Progenitor cell of endocrine pancreas (in vitro differentiated cells): Measurements from ENCODE around the gene MAD1L1. TPM values are rescaled to one million over a fixed set of nuclear protein-coding genes. Genes with fewer than 3 reads are reported as not detected.

ENCODE experiments used
- DNase-seq: peaks from one replicate; pipeline ENCODE4 v3.0.0; 2021; ENCODE audit warnings: low spot score; ENCODE audit not compliant: unreplicated experiment
- H3K27ac Mint-ChIP-seq: 2 replicates; pipeline ENCODE4 v1.8.0; 2021; ENCODE audit warnings: mild to moderate bottlenecking, moderate library complexity, mixed read lengths
- H3K27me3 Mint-ChIP-seq: 2 replicates; pipeline ENCODE4 v1.8.0; 2021; ENCODE audit warnings: mixed read lengths
- H3K36me3 Mint-ChIP-seq: 2 replicates; pipeline ENCODE4 v1.8.0; 2022; ENCODE audit warnings: mixed read lengths; ENCODE audit not compliant: insufficient read depth
- H3K4me1 Mint-ChIP-seq: 2 replicates; pipeline ENCODE4 v1.8.0; 2021; ENCODE audit warnings: low read depth, mixed read lengths
- H3K4me3 Mint-ChIP-seq: 2 replicates; pipeline ENCODE4 v1.8.0; 2021; ENCODE audit warnings: low read depth, mild to moderate bottlenecking, moderate library complexity, mixed read lengths
- H3K9me3 Mint-ChIP-seq: 2 replicates; pipeline ENCODE4 v1.8.0; 2021; ENCODE audit warnings: low read depth, mixed read lengths
- CTCF ChIP-seq: fragments of 200-600 bp; sonication (generic); IDR thresholded peaks from one replicate; pipeline ENCODE4 v1.5.0; 2021; ENCODE audit warnings: antibody characterized with exemption, mild to moderate bottlenecking; ENCODE audit not compliant: unreplicated experiment
- total RNA-seq: library from RNA; stranded (reverse); gene quantifications from 2 replicates; pipeline ENCODE4 v1.2.1, GENCODE V29; 2021

MAD1L1 gene
- total RNA-seq, 1 donor from 2014 or later = 49.8 TPM

GRCh38 chr7:2003451-2003930 lies 229.3 kb downstream of the MAD1L1 start:
- no peak overlapping the region for H3K4me3 Mint-ChIP-seq
- H3K27me3 Mint-ChIP-seq = no peaks in the 10 kb centered on the region
- no peak for TF ChIP-seq CTCF
- no peaks in the 10 kb centered on the region for H3K4me1 Mint-ChIP-seq
- H3K9me3 Mint-ChIP-seq = no peaks in the 10 kb centered on the region
- peaks cover 2% of the 10 kb centered on the region for H3K36me3 Mint-ChIP-seq
- DNase-seq = no peak
- no peak overlapping the region for H3K27ac Mint-ChIP-seq

DNA sequence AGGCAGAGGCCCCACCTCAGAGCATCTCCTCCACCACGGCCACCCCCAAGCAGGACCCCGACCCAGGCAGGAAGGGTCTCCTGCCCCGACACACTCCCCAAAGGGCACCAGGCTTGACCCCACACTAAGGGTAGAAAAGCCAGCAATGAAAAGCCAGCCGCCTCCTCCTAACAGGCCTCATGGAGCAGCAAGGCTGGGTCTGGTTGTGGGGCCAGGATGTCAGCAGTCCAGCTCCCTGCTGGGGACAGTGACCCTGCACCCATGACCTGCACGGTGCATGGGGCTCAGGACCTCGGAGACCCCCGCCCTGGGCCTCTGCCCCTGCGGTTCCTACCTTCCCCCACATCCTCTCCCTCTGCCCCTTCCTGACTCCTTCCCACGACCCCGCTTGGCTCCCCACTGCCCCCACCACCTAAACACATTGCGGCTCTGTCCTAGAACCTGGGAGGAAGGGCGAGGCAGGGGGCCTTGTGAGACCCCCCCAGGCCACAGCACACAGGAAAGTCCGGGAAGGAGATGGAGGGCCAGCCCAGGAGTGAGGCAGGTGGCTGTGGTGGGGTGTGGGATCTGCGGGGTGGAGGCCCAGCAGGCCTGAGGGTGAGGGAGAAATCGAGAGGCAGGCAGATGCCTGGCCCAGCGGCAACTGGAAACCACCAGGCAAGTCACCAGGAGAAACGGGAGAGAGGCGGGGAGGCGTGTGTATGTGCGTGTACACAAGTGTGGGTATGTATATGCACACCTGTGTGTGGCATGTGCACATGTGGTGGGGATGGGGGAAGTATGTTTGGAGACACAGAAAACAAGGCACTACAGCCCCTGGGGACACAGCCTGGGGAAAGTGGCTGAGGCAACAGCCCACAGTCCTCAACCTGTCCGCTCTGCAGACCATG lies 229.9 kb downstream of the MAD1L1 start:
- H3K4me1 Mint-ChIP-seq = no peaks in the 10 kb centered on the region
- no peaks in the 10 kb centered on the region for H3K27me3 Mint-ChIP-seq
- peaks cover 2% of the 10 kb centered on the region for H3K36me3 Mint-ChIP-seq
- H3K27ac Mint-ChIP-seq = no peak overlapping the region
- TF ChIP-seq CTCF = no peak
- no peak overlapping the region for H3K4me3 Mint-ChIP-seq
- no peaks in the 10 kb centered on the region for H3K9me3 Mint-ChIP-seq
- no peak for DNase-seq

DNA sequence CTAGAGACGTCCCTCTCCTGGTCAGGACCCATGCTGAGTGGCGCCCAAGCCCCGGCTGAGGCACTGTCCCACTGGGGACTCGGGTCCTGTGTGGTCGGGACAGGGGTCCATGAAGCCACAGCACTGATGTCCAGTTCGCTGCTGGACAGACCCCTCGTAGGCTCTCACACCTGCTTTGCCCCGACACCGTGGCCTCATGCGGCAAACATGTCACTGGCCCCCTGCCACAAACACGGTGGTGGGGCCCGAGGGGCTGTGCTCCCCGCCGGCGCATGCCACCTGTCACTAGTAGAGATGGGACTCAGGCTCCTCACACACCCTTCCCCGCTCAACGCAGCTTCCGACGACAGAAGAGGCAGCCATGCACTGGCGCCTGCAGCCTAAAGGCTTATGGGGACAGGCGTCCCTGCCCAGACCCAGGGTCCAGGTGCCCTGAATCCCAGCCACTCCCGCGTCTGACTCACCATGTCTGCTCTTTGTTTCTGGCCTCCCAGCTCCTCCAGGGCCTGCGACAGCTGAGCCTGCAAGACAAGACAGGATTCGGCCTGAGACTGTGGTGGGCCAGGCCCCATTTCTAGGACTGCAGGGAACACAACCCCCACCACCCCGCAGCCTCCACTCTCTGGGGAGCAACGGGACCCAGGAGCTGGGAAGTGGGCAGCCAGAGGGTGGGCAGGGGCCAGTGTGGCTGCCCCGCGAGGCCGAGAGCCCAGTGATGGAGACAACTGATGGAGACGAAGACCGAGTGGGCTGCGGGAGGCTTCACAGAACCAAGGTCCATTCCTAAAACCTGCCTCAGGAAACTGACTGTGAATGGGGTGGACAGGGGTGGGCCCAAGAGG lies 230.9 kb downstream of the MAD1L1 start:
- H3K36me3 Mint-ChIP-seq = peaks cover 2% of the 10 kb centered on the region
- TF ChIP-seq CTCF = no peak
- no peaks in the 10 kb centered on the region for H3K9me3 Mint-ChIP-seq
- H3K27ac Mint-ChIP-seq = peak overlapping the region; percentile 45
- H3K4me3 Mint-ChIP-seq = no peak overlapping the region
- no peak for DNase-seq
- no peaks in the 10 kb centered on the region for H3K27me3 Mint-ChIP-seq
- no peaks in the 10 kb centered on the region for H3K4me1 Mint-ChIP-seq

DNA sequence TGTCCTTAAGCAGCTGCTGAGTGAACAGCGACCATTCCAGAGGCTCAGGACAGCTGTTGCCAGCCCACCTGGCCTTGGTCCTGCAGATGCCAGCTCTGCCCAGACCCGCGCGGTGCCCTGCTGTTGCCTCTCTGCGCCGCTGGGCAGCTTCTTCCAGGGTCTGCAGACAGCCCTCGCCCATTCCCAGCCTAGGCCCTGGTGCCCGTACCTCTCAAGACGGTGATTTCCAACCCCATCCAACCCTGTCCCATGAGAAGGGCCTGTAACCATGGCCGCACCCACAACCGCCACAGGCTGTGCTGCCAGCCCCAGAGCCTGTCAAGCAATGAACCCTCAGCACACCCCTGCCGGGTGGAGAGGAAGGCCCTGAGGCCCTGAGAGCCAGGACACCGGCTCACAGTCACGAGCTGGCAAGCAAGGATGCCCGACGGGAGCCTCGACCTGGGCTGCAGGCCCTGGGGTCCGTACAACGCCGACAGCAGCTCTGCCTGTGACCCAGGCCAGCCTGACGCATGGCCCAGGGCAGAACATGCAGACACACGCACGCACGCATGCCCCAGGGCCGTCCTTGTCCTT lies 231.9 kb downstream of the MAD1L1 start:
- no peak overlapping the region for H3K4me3 Mint-ChIP-seq
- no peak overlapping the region for H3K27ac Mint-ChIP-seq
- no peaks in the 10 kb centered on the region for H3K9me3 Mint-ChIP-seq
- no peaks in the 10 kb centered on the region for H3K27me3 Mint-ChIP-seq
- H3K36me3 Mint-ChIP-seq = peaks cover 2% of the 10 kb centered on the region
- DNase-seq = no peak
- H3K4me1 Mint-ChIP-seq = no peaks in the 10 kb centered on the region
- no peak for TF ChIP-seq CTCF

- Mint-ChIP-seq H3K9me3 (no peaks in the 10 kb centered on the region), H3K4me3 (no peak overlapping the region), H3K27ac (peak overlapping the region; percentile 25), H3K36me3 (peaks cover 2% of the 10 kb centered on the region), H3K4me1 (no peaks in the 10 kb centered on the region), H3K27me3 (no peaks in the 10 kb centered on the region)
- TF ChIP-seq CTCF = no peak
- no peak for DNase-seq
Observed at GRCh38 chr7:2000153-2000687, 232.5 kb downstream of the MAD1L1 start.
